ENCODE results near the gene CSF1R.

GRCh38 chr5:150114102-150114641 lies 27.8 kb upstream of the CSF1R start:
- TF ChIP-seq, protein P1, sequence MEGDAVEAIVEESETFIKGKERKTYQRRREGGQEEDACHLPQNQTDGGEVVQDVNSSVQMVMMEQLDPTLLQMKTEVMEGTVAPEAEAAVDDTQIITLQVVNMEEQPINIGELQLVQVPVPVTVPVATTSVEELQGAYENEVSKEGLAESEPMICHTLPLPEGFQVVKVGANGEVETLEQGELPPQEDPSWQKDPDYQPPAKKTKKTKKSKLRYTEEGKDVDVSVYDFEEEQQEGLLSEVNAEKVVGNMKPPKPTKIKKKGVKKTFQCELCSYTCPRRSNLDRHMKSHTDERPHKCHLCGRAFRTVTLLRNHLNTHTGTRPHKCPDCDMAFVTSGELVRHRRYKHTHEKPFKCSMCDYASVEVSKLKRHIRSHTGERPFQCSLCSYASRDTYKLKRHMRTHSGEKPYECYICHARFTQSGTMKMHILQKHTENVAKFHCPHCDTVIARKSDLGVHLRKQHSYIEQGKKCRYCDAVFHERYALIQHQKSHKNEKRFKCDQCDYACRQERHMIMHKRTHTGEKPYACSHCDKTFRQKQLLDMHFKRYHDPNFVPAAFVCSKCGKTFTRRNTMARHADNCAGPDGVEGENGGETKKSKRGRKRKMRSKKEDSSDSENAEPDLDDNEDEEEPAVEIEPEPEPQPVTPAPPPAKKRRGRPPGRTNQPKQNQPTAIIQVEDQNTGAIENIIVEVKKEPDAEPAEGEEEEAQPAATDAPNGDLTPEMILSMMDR (IDR thresholded peaks at IDR 0.05; ENCODE audit: extremely low read depth in 1 of 2, insufficient read depth in 1 of 2, low read depth in 1 of 2, low read length in 2 of 2) = no peak
- no peak for TF ChIP-seq POLR2AphosphoS5 (IDR thresholded peaks at IDR 0.05; ENCODE audit: insufficient read depth, low read depth, low read length)
- TF ChIP-seq EZH2 (IDR thresholded peaks at IDR 0.05; ENCODE audit: borderline replicate concordance, low read depth, low read length, severe bottlenecking) = no peak
- no peak for TF ChIP-seq JUN (IDR thresholded peaks at IDR 0.05; ENCODE audit: borderline replicate concordance, insufficient read depth, insufficient read length, low read depth)
- TF ChIP-seq POLR2A (IDR thresholded peaks at IDR 0.05; ENCODE audit: low read depth, low read length) = no peak
